Gastrocnemius medialis (tissue), 4 donors: ENCODE measurements around the gene SYT1. TPM values are rescaled to one million over a fixed set of nuclear protein-coding genes. Genes with fewer than 3 reads are reported as not detected.

Experiments used
- ATAC-seq, 2 donors: fragments of 150-250 bp; one replicate each; pipeline ENCODE4 v1.9.1; 2016
- DNase-seq, 2 donors: peaks; one replicate each; pipeline ENCODE4 v3.0.0-alpha.2; 2019
- H3K27ac ChIP-seq, 4 donors: fragments of 200-600 bp; sonication (generic); 1 replicate in 1 of 4; 2 replicates in 3 of 4; pipeline ENCODE4 v1.5.1; 2016 to 2018; ENCODE audit warnings: mild to moderate bottlenecking in 2 of 4, moderate library complexity in 1 of 4
- H3K27me3 ChIP-seq, 3 donors: fragments of 200-600 bp; sonication (generic) in 2 of 3; 1 replicate in 1 of 3; 2 replicates in 2 of 3; pipeline versions ENCODE4 v1.5.1 to v1.6.0; 2016 to 2019; ENCODE audit warnings: mild to moderate bottlenecking in 1 of 3, moderate library complexity in 1 of 3
- H3K36me3 ChIP-seq, 2 donors: fragments of 200-600 bp; sonication (generic) in 1 of 2; one replicate each; pipeline ENCODE4 v1.5.1; 2017 to 2018
- H3K4me1 ChIP-seq, 2 donors: fragments of 200-600 bp; sonication (generic) in 1 of 2; one replicate each; pipeline ENCODE4 v1.5.1; 2016 to 2017; ENCODE audit warnings: mild to moderate bottlenecking in 2 of 2
- H3K4me3 ChIP-seq, 4 donors: fragments of 200-600 bp; sonication (generic) in 3 of 4; 1 replicate in 1 of 4; 2 replicates in 3 of 4; pipeline ENCODE4 v1.5.1; 2016 to 2019; ENCODE audit warnings: mild to moderate bottlenecking in 2 of 4
- H3K9me3 ChIP-seq, 3 donors: fragments of 200-600 bp; sonication (generic) in 2 of 3; 1 replicate in 1 of 3; 2 replicates in 2 of 3; pipeline ENCODE4 v1.5.1; 2016 to 2019
- CTCF ChIP-seq, 5 experiments: fragments of 450-650 bp in 3 of 5; fragments of 200-600 bp in 2 of 5; sonication (generic) in 2 of 5; IDR thresholded peaks in 4 of 5; conservative IDR thresholded peaks in 1 of 5; 1 replicate in 4 of 5; 2 replicates in 1 of 5; pipeline ENCODE4 v1.5.1; 2016 to 2019; ENCODE audit warnings: antibody characterized with exemption in 5 of 5, mild to moderate bottlenecking in 3 of 5, moderate library complexity in 3 of 5
- POLR2A ChIP-seq, 2 donors: fragments of 450-650 bp; IDR thresholded peaks; one replicate each; pipeline ENCODE4 v1.6.1; 2017; ENCODE audit warnings: antibody characterized with exemption in 2 of 2, mild to moderate bottlenecking in 2 of 2, moderate library complexity in 2 of 2
- in situ Hi-C, 4 donors: fragments of 200-750 bp; cut with MboI; loops; one replicate each; pipeline versions ENCODE4 v1.15.0 to v1.8.0; 2017; ENCODE audit warnings: low sequenced_read_pairs in 4 of 4
- intact Hi-C: fragments of 100-400 bp; cut with DNase I; formaldehyde crosslinking; loops from one replicate; pipeline ENCODE4 v1.15.1; 2023; ENCODE audit warnings: low total_unique reads
- total RNA-seq, 4 donors: library from RNA; depleted of rRNA; stranded (reverse); fragments of >200 nt; gene quantifications; one replicate each; pipeline versions ENCODE4 v1.1.0 to v1.2.3, GENCODE V29; 2016

SYT1 gene
- total RNA-seq, 4 donors from 2014 or later = 0.13 to 0.88 TPM; not detected in 2

- Histone ChIP-seq H3K9me3 (no peaks in the 10 kb centered on the region), H3K27me3 (no peaks in the 10 kb centered on the region), H3K4me3 (no peak overlapping the region), H3K27ac (no peak overlapping the region), H3K36me3 (no peaks in the 10 kb centered on the region), H3K4me1 (no peaks in the 10 kb centered on the region)
- intact Hi-C loops (no loop called here), in situ Hi-C loops (no loop called here)
- DNase-seq = no peak
- ATAC-seq = no peak
- TF ChIP-seq CTCF (IDR thresholded peaks at IDR 0.05 in 4 of 5, conservative IDR thresholded peaks at IDR 0.05 in 1 of 5) (no peak), POLR2A (IDR thresholded peaks at IDR 0.05) (no peak)
Observed at GRCh38 chr12:78958941-78959340, 94.4 kb downstream of the SYT1 start.

GRCh38 chr12:78959556-78959955 lies 95.0 kb downstream of the SYT1 start:
- Histone ChIP-seq H3K27me3 (no peaks in the 10 kb centered on the region), H3K9me3 (no peaks in the 10 kb centered on the region), H3K4me3 (no peak overlapping the region), H3K27ac (no peak overlapping the region), H3K36me3 (no peaks in the 10 kb centered on the region), H3K4me1 (no peaks in the 10 kb centered on the region)
- in situ Hi-C loops (no loop called here), intact Hi-C loops (no loop called here)
- TF ChIP-seq CTCF (IDR thresholded peaks at IDR 0.05 in 4 of 5, conservative IDR thresholded peaks at IDR 0.05 in 1 of 5) = no peak
- TF ChIP-seq POLR2A (IDR thresholded peaks at IDR 0.05) = no peak
- ATAC-seq = no peak
- DNase-seq = no peak

GRCh38 chr12:78961171-78961570 lies 96.6 kb downstream of the SYT1 start:
- in situ Hi-C loops = no loop called here
- Histone ChIP-seq H3K4me1 (no peaks in the 10 kb centered on the region), H3K27ac (no peak overlapping the region), H3K36me3 (no peaks in the 10 kb centered on the region), H3K9me3 (no peaks in the 10 kb centered on the region), H3K4me3 (no peak overlapping the region), H3K27me3 (no peaks in the 10 kb centered on the region)
- intact Hi-C loops = no loop called here
- ATAC-seq = no peak
- DNase-seq = no peak
- TF ChIP-seq POLR2A (IDR thresholded peaks at IDR 0.05) = no peak
- no peak for TF ChIP-seq CTCF (IDR thresholded peaks at IDR 0.05 in 4 of 5, conservative IDR thresholded peaks at IDR 0.05 in 1 of 5)

GRCh38 chr12:78963439-78964227 lies 99.1 kb downstream of the SYT1 start:
- no peaks in the 10 kb centered on the region for H3K27me3 ChIP-seq
- no peaks in the 10 kb centered on the region for H3K4me1 ChIP-seq
- in situ Hi-C loops = no loop called here
- intact Hi-C loops = no loop called here
- DNase-seq = no peak
- H3K9me3 ChIP-seq = no peaks in the 10 kb centered on the region
- H3K4me3 ChIP-seq = no peak overlapping the region
- H3K36me3 ChIP-seq = no peaks in the 10 kb centered on the region
- TF ChIP-seq POLR2A (IDR thresholded peaks at IDR 0.05) = no peak
- TF ChIP-seq CTCF (IDR thresholded peaks at IDR 0.05 in 4 of 5, conservative IDR thresholded peaks at IDR 0.05 in 1 of 5) = no peak
- ATAC-seq = no peak
- H3K27ac ChIP-seq = no peak overlapping the region

GRCh38 chr12:78964521-78964920 lies 99.9 kb downstream of the SYT1 start:
- no peaks in the 10 kb centered on the region for H3K4me1 ChIP-seq
- H3K9me3 ChIP-seq = no peaks in the 10 kb centered on the region
- no peaks in the 10 kb centered on the region for H3K36me3 ChIP-seq
- no peak overlapping the region for H3K4me3 ChIP-seq
- TF ChIP-seq POLR2A (IDR thresholded peaks at IDR 0.05) (no peak), CTCF (IDR thresholded peaks at IDR 0.05 in 4 of 5, conservative IDR thresholded peaks at IDR 0.05 in 1 of 5) (no peak)
- no peak for ATAC-seq
- no peak for DNase-seq
- H3K27me3 ChIP-seq = no peaks in the 10 kb centered on the region
- no peak overlapping the region for H3K27ac ChIP-seq
- in situ Hi-C loops (no loop called here), intact Hi-C loops (no loop called here)
